ENCODE results near the gene AFG1L.
"Not testable (repeated sequence)": the region's sequence is repeated elsewhere in the genome, so short reads cannot be mapped to it uniquely, and the experiment has no call there.

AFG1L gene

GRCh38 chr6:108294727-108295625, at the start of gene AFG1L:
TSS of gene AFG1L (plus strand) at chr6:108295054. CDS start at chr6:108295080, 26 bp downstream.
- peak; percentile 74 to 75 for DNase-seq (ENCODE audit: low read depth in 2 of 2)

GRCh38 chr6:108245095-108245494, 49.8 kb upstream of the AFG1L start:
- DNase-seq (ENCODE audit: low read depth in 2 of 2), result not testable (repeated sequence)

- DNase-seq (ENCODE audit: low read depth in 2 of 2), result no peak
Observed at GRCh38 chr6:108247965-108248536, 46.8 kb upstream of the AFG1L start.

- no peak for DNase-seq (ENCODE audit: low read depth in 2 of 2)
Observed at GRCh38 chr6:108250240-108250866, 44.5 kb upstream of the AFG1L start.

- DNase-seq (ENCODE audit: low read depth in 2 of 2), result no peak
Observed at GRCh38 chr6:108251252-108251651, 43.6 kb upstream of the AFG1L start.

GRCh38 chr6:108252055-108252454, 42.8 kb upstream of the AFG1L start:
- no peak for DNase-seq (ENCODE audit: low read depth in 2 of 2)

GRCh38 chr6:108253241-108253640, 41.6 kb upstream of the AFG1L start:
- no peak for DNase-seq (ENCODE audit: low read depth in 2 of 2)

GRCh38 chr6:108254433-108255410, 40.1 kb upstream of the AFG1L start:
- DNase-seq (ENCODE audit: low read depth in 2 of 2), result no peak

- DNase-seq (ENCODE audit: low read depth in 2 of 2), result peak in 1 of 2 donors; percentile 4
Observed at GRCh38 chr6:108260126-108260808, 34.6 kb upstream of the AFG1L start.

GRCh38 chr6:108260809-108261569, 33.9 kb upstream of the AFG1L start, which contains the start of gene SNX3:
TSS of gene SNX3 (minus strand) at chr6:108261040. CDS start at chr6:108260921, 119 bp downstream.
- DNase-seq (ENCODE audit: low read depth in 2 of 2), result peak; percentile 72 to 75

GRCh38 chr6:108263371-108263770, 31.5 kb upstream of the AFG1L start:
- DNase-seq (ENCODE audit: low read depth in 2 of 2), result no peak

GRCh38 chr6:108268845-108269244, 26.0 kb upstream of the AFG1L start:
- no peak for DNase-seq (ENCODE audit: low read depth in 2 of 2)

- not testable (repeated sequence) for DNase-seq (ENCODE audit: low read depth in 2 of 2)
Observed at GRCh38 chr6:108269955-108270354, 24.9 kb upstream of the AFG1L start.

- DNase-seq (ENCODE audit: low read depth in 2 of 2), result no peak
Observed at GRCh38 chr6:108274546-108274945, 20.3 kb upstream of the AFG1L start.

GRCh38 chr6:108275976-108276375, 18.9 kb upstream of the AFG1L start:
- DNase-seq (ENCODE audit: low read depth in 2 of 2), result no peak

GRCh38 chr6:108277295-108277694, 17.6 kb upstream of the AFG1L start:
- no peak for DNase-seq (ENCODE audit: low read depth in 2 of 2)

- DNase-seq (ENCODE audit: low read depth in 2 of 2), result no peak
Observed at GRCh38 chr6:108277831-108278230, 17.0 kb upstream of the AFG1L start.

GRCh38 chr6:108285381-108285780, 9.5 kb upstream of the AFG1L start:
- DNase-seq (ENCODE audit: low read depth in 2 of 2), result no peak

GRCh38 chr6:108286366-108286765, 8.5 kb upstream of the AFG1L start:
- DNase-seq (ENCODE audit: low read depth in 2 of 2), result no peak

- DNase-seq (ENCODE audit: low read depth in 2 of 2), result no peak
Observed at GRCh38 chr6:108287373-108287772, 7.5 kb upstream of the AFG1L start.
